Stimulated activated CD8-positive, alpha-beta memory T cell treated with anti-CD3 and anti-CD28 coated beads, Interleukin-4, amount 100 ng/mL, for 24 hours (primary cell): ENCODE data around the gene MSMB.
"Not testable (repeated sequence)": the region's sequence is repeated elsewhere in the genome, so short reads cannot be mapped to it uniquely, and the experiment has no call there.

Source experiments
- DNase-seq: peaks from one replicate; pipeline ENCODE4 v3.0.0-alpha.2; 2020; ENCODE audit warnings: low read depth

MSMB gene

GRCh38 chr10:46006219-46006618, 39.9 kb downstream of the MSMB start:
- DNase-seq = no peak

GRCh38 chr10:46005383-46005782, 40.7 kb downstream of the MSMB start:
- no peak for DNase-seq

- no peak for DNase-seq
These were observed 41.1 kb downstream of the MSMB start for GRCh38 chr10:46004963-46005362.

- DNase-seq = no peak
These were observed 43.0 kb downstream of the MSMB start for GRCh38 chr10:46002916-46003693.

- DNase-seq = not testable (repeated sequence)
These were observed 43.8 kb downstream of the MSMB start for GRCh38 chr10:46002189-46002687.

- no peak for DNase-seq
These were observed 44.8 kb downstream of the MSMB start for GRCh38 chr10:46001187-46001756.

GRCh38 chr10:46000538-46000937, 45.5 kb downstream of the MSMB start:
- no peak for DNase-seq

- DNase-seq = not testable (repeated sequence)
These were observed 46.1 kb downstream of the MSMB start for GRCh38 chr10:45999955-46000354.

GRCh38 chr10:45997994-45998763, 47.9 kb downstream of the MSMB start:
- no peak for DNase-seq

GRCh38 chr10:45997557-45997956, 48.5 kb downstream of the MSMB start:
- DNase-seq = no peak

- DNase-seq = not testable (repeated sequence)
These were observed 60.5 kb downstream of the MSMB start for GRCh38 chr10:45985590-45985989.

GRCh38 chr10:45984473-45984872, 61.6 kb downstream of the MSMB start:
- DNase-seq = not testable (repeated sequence)

- not testable (repeated sequence) for DNase-seq
These were observed 62.4 kb downstream of the MSMB start for GRCh38 chr10:45983538-45984186.
